Measurements from ENCODE around the gene CTNNA2.

CTNNA2 gene

DNA sequence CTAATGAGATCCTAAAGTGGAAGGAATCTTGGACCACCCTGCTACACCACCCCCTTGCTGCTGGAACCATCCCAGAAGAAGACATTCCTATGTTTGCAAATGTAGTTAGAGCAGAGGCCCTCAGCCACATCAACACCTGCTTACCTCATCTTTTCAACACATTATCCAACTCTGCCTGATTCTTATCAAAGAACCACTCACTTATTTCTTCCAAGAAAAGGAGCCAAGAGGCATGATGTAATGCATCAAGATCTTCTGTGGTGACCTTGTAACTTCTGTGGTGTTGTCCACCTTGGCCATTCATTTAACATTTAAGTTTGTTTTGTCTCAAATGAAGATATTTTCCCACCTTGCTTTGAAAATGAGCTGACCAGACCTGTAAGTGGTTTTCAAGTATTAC lies 338.1 kb downstream of the CTNNA2 start:
- POLR2A ChIA-PET = no interaction called here
- CTCF ChIA-PET = no interaction called here
- no peak for DNase-seq (ENCODE audit: extremely low spot score)
- TF ChIP-seq, protein P1, sequence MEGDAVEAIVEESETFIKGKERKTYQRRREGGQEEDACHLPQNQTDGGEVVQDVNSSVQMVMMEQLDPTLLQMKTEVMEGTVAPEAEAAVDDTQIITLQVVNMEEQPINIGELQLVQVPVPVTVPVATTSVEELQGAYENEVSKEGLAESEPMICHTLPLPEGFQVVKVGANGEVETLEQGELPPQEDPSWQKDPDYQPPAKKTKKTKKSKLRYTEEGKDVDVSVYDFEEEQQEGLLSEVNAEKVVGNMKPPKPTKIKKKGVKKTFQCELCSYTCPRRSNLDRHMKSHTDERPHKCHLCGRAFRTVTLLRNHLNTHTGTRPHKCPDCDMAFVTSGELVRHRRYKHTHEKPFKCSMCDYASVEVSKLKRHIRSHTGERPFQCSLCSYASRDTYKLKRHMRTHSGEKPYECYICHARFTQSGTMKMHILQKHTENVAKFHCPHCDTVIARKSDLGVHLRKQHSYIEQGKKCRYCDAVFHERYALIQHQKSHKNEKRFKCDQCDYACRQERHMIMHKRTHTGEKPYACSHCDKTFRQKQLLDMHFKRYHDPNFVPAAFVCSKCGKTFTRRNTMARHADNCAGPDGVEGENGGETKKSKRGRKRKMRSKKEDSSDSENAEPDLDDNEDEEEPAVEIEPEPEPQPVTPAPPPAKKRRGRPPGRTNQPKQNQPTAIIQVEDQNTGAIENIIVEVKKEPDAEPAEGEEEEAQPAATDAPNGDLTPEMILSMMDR (IDR thresholded peaks at IDR 0.05; ENCODE audit: control extremely low read depth, extremely low read depth, low read depth, missing control alignments) = no peak

DNA sequence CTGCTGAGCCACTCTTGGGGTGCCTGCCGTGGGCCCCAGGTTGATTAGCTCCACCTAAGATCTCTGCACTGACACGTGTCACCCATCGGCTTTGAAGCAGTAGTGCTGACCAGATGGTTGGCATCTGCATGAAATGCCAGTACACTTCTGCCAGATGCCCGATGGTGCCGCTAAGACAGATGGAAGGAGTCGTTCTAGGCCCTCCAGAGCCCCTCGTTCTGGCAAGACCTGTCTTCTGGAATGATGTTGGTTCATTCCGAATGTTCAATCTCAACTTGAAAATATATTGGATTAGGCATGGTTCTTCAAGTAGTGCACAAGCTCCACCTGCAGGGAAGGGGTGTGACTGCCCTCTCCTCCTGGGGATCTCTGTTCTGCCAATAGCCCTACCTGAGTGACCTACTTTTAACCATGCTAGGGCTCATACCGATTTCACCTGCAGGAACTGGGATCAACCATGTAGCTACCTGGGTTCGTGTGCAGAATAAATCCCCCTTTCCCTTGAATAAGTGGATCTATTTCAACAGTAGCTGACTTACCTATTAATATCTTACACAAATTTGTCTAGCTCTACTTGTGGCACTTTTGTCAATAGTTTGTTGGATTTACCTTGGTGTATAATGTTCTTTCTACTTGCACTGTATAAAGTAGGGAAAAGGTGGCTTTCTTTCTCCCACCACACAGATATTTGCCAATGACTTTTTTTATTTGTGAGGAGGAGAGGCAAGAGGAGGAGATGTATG lies 342.6 kb downstream of the CTNNA2 start:
- POLR2A ChIA-PET = no interaction called here
- TF ChIP-seq, protein P1 (IDR thresholded peaks at IDR 0.05; ENCODE audit: control extremely low read depth, extremely low read depth, low read depth, missing control alignments) = no peak
- no peak for DNase-seq (ENCODE audit: extremely low spot score)
- CTCF ChIA-PET = interaction anchor here (0.5 to 2.3 kb wide), 3 partner anchors 9 to 883 kb away, joined by 3 to 5 read pairs (median 3); no protein-coding TSS in a partner anchor

DNA sequence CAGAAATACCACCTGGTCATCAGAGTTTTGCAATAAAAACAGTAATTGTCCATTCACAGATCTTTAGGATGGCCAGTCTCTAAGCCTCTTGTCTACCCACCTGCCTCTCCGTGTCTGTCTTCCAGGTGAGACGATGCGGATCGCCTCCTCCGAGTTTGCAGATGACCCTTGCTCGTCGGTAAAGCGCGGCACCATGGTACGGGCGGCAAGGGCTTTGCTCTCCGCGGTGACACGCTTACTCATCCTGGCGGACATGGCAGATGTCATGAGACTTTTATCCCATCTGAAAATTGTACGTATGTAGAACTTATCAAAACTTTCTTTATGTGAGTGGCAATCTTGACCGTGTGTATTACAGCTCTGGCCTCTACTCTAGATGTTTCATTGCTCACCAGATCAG lies 345.0 kb downstream of the CTNNA2 start:
- TF ChIP-seq, protein P1 (IDR thresholded peaks at IDR 0.05; ENCODE audit: control extremely low read depth, extremely low read depth, low read depth, missing control alignments) = no peak
- ChIA-PET POLR2A (no interaction called here), CTCF (no interaction called here)
- DNase-seq (ENCODE audit: extremely low spot score) = no peak

DNA sequence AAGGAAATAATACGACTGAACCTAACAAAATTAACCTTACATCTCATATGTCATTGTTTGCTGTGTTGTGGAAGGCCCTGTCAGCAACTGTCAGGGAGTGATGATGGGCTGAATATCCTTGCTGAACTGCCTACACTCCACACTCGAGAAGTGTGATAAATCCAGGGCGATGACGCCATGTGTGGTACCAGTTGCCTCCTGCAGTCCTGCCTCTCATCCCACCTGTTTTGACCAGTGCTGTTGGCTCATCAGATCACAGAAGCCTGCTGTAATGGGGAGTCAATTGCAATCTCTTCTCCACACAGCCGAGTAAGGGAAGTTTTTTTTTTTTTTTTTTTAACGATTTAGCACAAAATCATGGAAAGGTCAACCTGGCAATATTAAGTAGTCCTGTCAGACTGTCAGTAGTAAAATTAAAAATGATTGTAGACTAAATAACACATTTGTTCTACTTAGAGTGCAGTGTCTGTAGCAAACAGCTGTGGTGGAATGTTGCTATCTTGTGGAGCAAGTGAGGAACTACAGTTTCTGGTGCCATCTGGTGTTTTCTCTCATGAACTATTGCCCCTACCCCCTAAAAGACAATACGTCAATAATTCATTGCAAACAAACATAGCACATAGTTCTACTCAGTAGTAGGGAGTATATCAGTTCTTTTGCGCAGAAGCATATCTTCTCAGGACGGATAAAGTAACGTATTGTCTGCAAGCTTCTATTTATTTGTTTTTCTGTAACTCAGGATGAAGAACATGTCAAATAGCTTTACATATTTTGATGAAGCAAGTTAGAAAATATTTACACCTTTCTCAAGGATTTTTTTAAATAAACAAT lies 347.6 kb downstream of the CTNNA2 start:
- POLR2A ChIA-PET = no interaction called here
- DNase-seq (ENCODE audit: extremely low spot score) = peak; percentile 13
- CTCF ChIA-PET = no interaction called here
- TF ChIP-seq, protein P1 (IDR thresholded peaks at IDR 0.05; ENCODE audit: control extremely low read depth, extremely low read depth, low read depth, missing control alignments) = no peak

DNA sequence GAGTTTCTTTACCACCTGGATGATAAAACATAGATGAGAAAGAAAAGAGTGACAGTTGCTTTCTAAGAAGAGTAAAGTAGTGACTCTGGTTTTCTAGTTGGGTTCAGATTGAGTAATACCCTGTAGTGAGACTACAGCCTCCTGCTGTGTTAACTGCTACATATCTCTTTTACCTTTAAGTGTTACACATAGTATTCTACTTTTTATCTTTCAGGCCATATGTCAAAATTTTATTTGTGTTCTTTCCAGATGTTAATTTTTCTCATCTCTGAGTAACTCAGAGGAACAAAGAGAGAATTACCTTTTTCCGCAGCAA lies 348.2 kb downstream of the CTNNA2 start:
- POLR2A ChIA-PET = no interaction called here
- CTCF ChIA-PET = no interaction called here
- TF ChIP-seq, protein P1 (IDR thresholded peaks at IDR 0.05; ENCODE audit: control extremely low read depth, extremely low read depth, low read depth, missing control alignments) = no peak
- DNase-seq (ENCODE audit: extremely low spot score) = no peak

DNA sequence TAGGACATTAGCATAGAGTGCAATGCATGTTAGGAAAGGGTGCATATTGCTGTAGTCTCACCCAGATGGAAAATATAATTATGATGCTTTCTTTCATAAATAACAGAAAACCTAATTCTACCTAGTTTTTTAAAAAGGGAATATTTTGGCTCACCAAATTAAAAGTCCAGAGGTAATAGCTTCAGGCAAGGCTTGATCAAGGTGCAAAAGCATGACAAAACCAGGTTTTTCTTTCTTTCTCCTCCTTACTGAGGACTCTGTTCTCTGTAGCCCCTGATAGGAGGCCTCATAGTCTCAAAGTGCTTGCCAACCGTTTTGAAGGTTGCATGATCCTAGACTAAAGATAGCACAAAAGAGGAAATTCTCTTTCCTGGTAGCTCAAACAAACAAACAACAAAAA lies 349.9 kb downstream of the CTNNA2 start:
- ChIA-PET POLR2A (no interaction called here), CTCF (interaction anchor here (0.6 kb wide), 1 partner anchor 16 kb away, joined by 3 read pairs; no protein-coding TSS in a partner anchor)
- TF ChIP-seq, protein P1 (IDR thresholded peaks at IDR 0.05; ENCODE audit: control extremely low read depth, extremely low read depth, low read depth, missing control alignments) = no peak
- DNase-seq (ENCODE audit: extremely low spot score) = no peak
